Transverse colon (tissue), 3 donors: ENCODE measurements around the gene TARDBP.

Source experiments
- POLR2A ChIP-seq: fragments of 450-650 bp; IDR thresholded peaks from one replicate; pipeline ENCODE4 v1.6.1; 2016; ENCODE audit warnings: antibody characterized with exemption, mild to moderate bottlenecking, moderate library complexity
- TF ChIP-seq, protein P1 (sequence below), 5 experiments: fragments of 200-600 bp in 3 of 5; fragments of 450-650 bp in 2 of 5; sonication (generic) in 3 of 5; IDR thresholded peaks; 1 replicate in 2 of 5; 2 replicates in 3 of 5; pipeline ENCODE4 v1.5.1; 2016 to 2017; ENCODE audit warnings: antibody characterized with exemption in 5 of 5, inconsistent platforms in 3 of 5, mild to moderate bottlenecking in 2 of 5, moderate library complexity in 1 of 5

- TF ChIP-seq, protein P1, sequence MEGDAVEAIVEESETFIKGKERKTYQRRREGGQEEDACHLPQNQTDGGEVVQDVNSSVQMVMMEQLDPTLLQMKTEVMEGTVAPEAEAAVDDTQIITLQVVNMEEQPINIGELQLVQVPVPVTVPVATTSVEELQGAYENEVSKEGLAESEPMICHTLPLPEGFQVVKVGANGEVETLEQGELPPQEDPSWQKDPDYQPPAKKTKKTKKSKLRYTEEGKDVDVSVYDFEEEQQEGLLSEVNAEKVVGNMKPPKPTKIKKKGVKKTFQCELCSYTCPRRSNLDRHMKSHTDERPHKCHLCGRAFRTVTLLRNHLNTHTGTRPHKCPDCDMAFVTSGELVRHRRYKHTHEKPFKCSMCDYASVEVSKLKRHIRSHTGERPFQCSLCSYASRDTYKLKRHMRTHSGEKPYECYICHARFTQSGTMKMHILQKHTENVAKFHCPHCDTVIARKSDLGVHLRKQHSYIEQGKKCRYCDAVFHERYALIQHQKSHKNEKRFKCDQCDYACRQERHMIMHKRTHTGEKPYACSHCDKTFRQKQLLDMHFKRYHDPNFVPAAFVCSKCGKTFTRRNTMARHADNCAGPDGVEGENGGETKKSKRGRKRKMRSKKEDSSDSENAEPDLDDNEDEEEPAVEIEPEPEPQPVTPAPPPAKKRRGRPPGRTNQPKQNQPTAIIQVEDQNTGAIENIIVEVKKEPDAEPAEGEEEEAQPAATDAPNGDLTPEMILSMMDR (IDR thresholded peaks at IDR 0.05) = peak; percentile 90 to 96 (median 94)
- TF ChIP-seq POLR2A = no peak
These were observed 25.3 kb downstream of the TARDBP start for GRCh38 chr1:11037740-11038182.
